LoVo (cell line): ENCODE results near the gene ABHD17B.

Source experiments
- DNase-seq: peaks from one replicate; pipeline ENCODE4 v3.0.0-alpha.2; 2016; ENCODE audit warnings: low spot score

Gene ABHD17B

DNA sequence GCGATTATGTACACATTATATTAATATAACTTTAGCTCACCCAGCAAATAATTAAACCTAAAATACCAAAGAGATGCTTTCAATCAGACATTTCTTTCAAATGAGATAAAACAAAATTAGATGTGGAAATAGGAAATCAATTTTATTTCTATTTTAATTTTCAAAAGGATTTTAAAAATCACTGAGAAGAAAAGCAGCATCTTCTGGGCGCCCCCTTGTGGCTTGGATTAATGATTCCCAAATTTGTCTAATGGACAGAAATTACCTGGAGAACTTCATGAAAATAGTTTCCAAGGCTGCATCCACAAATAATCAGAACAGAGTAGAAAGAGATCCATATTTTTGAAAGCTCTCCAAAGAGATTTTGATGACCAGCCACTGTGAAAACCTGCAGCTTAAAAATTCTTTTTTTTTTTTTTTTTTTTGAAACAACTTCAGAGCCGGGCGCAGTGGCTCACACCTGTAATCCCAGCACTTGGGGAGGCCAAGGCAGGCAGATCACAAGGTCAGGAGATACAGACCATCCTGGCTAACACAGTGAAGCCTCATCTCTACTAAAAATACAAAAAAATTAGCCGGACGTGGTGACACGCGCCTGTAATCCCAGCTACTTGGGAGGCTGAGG, 91.8 kb downstream of the ABHD17B start:
- DNase-seq = peak; percentile 34

DNA sequence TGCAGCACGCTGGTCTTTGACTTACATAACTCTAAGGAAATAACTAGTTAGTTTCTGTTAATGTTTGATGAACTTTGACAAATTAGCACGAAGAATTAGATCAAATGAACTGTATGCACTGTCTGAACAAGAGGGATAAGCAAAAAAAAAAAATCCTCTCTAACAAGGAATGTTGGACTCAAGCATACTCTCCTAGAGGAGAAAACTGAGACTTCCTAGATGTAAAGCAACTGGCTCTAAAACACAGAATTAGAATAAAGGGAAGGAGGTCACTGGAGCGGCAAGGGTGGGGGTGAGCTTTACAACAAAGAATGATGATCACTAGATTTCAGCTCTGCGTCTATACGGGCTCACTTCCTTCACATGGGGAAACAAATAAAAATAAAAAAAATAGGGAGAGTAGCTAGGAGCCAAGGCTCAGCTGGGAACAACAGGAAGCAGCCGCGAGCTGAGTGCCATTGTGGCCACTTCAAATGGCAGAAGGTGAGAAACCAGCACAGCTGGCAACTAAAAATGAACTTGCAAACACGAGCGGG, 94.0 kb downstream of the ABHD17B start:
- no peak for DNase-seq
